Head of caudate nucleus (tissue), 42 donors: ENCODE measurements around the gene FOXF1.

Experiments
- DNase-seq, 42 donors: peaks; one replicate each; pipeline versions ENCODE4 v3.0.0 to v3.0.0-alpha.2; 2020 to 2021; ENCODE audit warnings: mixed read lengths in 7 of 42
- intact Hi-C: fragments of 100-400 bp; cut with DNase I; formaldehyde crosslinking; loops from one replicate; pipeline ENCODE4 v1.15.0; 2022

FOXF1 gene

DNA sequence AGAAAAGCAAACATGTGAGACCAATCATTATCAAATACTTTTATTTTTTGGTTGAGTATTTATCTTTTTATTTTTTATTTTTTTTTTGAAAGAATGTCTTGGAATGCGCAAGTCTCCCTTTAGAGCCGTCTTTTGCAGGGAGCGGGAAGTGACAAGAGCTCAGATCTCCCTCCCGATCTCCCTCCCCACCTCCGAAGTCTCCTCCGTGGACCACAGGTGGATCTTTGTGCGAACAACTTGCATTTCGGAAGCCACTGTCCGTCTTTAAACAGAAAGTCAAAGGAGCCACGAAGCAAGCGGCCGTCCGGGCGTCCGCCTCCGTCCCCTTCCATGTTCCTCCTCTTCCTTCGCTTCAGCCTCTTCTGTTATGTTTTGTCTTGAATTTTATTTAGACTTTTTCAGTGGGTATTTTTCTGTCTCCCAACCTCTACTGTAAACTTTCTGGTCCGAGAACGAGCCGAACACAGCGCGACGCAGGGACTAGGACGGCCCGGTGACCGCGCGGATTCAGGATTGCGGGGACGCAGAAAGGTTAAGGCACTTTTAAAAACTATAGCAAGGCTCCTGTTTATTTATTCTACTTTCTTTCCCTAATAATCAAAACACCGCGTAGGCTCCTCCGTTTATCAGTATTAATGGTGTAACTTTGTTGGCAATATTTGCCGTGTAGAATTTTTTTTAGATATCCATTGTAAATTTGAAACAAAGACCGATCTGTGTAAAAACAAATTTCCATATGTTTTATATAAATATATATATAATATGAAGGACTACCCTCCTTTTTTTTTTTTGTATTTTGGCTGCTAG lies 3.3 kb downstream of the FOXF1 start:
- intact Hi-C loops: no loop called here
- DNase-seq: no peak

DNA sequence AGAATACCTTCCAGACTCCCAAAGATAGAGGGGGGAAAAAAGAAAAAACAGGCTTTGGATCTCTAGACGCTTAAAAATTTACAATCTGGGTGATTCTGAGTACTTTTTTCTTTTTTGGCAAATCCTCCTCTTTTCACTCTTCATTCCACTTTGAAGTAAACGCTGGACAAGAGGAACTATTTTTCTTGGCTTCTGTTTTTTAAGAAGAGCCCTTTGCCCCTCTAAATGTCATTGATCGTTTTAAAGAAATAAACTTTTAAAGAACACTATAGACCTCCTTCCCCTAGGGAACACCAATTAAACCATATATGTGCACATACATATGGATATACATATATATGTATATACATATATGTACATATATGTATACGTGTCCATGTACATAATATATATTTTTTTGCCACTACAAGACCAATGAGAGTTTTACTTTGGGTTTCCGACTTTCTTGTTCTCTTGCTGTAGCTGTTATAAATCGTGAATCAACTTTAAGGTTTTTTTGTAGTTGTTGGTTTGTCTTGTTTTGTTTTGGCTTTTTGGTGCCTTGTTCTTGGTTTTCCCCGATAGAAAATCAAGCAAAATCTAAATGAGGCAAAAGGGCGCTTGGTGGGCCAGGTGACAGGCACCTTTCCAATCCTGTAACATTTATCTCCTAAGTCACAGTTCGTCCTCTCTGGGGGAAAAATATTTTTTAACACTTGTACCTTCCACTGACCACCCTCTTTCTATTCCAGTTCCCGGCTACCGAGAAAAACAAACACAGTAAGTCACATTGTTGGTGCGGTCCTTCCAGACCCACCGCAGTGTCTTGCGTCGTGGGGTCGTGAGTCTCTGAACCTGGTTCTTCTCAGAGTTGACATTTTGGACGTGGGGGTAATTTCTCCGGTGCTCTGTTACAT lies 4.4 kb downstream of the FOXF1 start:
- no peak for DNase-seq
- intact Hi-C loops: loop anchor here (5.0 kb wide), 1 partner anchor 442 kb away; no protein-coding TSS in a partner anchor

DNA sequence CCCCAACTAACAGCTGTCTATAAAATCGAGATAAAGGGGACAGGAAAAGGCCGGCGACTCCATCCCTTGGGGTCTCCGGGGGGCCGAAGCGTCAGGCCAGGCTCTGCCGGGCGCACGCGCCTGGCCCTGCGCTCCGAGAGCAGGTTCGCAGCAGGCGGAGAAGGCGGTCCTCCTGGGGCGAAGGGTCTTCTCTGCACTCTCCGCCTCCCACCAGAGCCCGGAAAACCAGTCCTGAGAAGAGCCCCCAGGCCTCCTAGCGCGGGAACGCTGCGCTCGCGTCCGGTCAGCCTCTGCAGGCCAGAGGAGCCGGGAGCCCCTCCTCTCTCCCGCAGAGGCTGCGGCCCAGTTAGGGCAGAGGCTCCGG lies 5.1 kb downstream of the FOXF1 start:
- intact Hi-C loops: loop anchor here (5.0 kb wide), 1 partner anchor 443 kb away; no protein-coding TSS in a partner anchor
- DNase-seq: no peak

DNA sequence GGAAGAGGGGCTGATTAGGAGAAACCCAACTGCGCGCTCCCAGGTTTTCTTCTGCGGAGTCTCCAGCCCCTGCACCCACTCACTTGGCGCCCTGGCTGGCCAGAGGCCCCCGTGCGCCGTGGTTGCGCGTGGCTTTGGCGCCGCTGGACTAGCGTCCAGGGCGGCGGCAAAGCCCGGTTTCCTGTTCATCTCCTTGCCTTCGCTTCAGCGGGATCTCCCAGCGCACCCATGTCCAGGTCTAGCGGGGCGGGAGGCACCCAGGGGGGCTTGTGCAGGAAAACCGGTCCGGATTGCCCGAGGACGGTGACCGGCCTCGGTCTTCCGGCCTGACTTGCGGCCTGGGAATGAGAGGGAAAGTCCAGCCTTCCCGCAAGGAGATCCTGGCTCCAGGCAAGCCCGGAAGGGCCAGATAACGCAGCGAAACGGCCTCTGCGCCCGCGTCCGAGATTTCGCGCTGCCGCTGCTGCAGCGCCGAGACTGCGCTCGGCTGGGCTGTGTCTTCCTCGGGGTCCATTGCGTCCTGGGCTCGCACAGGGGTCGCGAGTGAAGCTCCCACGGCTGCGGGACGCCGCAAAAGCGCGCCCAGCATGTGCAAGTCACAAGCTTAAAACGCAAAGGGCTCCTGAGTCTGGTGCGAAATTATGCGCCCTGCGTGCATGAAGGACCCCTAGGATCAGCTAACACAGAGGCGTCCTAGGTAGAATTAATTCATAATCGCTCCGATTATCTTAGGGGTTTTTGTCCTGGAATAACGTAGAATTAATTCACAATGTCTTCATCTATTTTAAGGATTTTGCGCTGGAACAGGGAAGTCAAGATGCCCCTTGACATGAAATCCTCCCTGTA lies 5.7 kb downstream of the FOXF1 start:
- intact Hi-C loops: loop anchor here (5.0 kb wide), 1 partner anchor 444 kb away; no protein-coding TSS in a partner anchor
- no peak for DNase-seq

DNA sequence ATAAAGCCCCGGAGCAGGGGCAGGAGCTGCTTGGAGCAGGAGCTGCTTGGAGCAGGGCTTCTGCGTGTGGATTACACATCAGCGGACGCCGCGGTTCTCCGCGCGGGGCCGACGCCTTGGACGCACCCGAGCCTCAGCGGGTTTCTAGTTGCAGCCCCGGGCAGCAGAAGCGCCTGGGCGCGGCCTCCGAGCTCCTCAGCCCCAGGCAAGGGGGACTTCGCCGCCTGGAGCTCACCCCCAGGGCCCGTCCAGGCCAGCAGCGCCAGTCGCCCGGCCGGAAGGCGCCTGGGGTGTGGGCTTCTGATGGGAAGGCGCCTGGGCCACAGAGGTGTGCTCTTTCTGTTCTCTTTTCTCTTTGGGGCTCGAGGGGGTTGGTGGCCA lies 6.3 kb downstream of the FOXF1 start:
- intact Hi-C loops: loop anchor here (5.0 kb wide), 1 partner anchor 444 kb away; no protein-coding TSS in a partner anchor
- DNase-seq: no peak

DNA sequence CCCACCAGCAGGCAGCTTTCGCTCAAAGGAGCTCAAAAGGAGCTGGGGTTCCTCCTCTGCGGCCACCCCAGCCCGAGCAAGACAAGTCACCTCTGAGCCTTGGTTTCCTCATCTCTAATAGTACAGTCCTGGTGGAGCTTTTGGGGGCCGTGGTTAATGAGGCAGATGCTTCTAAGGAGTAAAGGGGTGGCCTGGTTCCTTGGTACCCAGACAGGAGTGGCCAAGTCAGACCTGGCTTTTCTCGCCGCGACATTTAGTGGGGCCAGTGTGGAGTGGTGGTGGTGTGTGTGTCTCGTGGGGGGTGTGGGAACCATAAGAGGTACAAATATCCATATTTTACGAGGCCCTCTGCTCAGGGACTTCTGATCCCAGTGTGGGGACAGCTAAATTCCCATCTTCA lies 6.7 kb downstream of the FOXF1 start:
- no peak for DNase-seq
- intact Hi-C loops: loop anchor here (5.0 kb wide), 1 partner anchor 445 kb away; no protein-coding TSS in a partner anchor

DNA sequence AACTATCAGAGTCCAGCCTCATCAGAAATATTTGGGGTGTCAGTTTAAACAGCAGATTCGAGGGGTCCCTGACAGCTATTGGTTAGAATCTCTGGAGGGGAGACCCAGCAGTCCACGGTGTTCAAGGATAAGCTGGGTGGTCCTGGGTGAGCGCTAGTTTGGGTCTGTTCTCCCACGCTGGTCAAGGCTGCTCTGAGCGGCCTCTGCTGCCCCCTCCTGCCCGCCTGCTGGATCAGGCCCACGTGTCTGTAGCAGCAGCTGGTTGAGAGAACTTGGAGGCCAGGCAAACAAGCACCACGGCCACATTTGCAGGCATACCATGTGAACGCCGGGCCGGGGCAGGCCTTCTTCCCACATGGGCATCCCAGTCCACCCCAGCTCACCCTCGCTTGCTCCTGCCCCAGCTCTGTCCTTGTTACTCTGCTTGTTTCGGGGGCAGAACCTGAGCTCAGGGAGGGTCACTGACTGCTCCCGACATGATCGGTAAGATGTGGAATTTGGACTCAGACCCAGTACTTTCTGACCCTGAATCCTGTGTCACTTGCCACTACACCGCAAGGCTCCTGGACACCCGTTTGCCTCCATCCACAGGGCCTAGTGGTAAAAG lies 7.4 kb downstream of the FOXF1 start:
- peak; percentile 51 to 87 (median 75) for DNase-seq
- intact Hi-C loops: loop anchor here (2.0 to 5.0 kb wide), 2 partner anchors 177 to 445 kb away; no protein-coding TSS in a partner anchor

DNA sequence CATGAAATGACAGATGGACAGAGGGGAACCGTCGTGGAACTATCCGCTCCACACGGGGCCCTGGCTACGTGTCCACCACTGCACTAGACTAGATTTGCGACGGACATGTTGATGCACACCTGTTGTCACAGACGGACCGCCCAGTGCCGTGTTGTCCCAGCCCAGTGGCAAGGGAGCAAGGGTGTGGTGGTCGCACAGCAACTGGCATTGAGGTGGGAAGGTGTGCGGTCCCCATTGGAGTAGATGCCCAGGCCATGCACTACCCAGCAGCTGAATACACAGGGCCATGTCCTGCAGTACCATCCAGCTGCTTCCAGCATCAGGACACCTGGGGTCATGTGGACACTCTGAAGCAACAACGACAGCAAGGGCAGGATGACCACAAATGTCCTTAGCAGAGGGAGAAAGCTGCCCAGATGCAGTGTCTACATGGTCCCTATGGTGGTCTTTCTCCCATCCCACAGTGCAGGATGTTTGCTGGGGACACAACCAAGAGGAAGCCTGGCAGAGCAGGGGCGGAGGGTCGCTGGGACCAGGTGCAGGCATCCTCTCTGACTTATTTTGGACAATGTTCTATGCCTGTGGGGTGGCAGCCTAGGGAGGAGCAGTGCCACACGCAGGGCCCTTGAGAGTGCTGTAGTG lies 8.8 kb downstream of the FOXF1 start:
- no peak for DNase-seq
- intact Hi-C loops: loop anchor here (2.0 to 5.0 kb wide), 2 partner anchors 178 to 447 kb away; no protein-coding TSS in a partner anchor

DNA sequence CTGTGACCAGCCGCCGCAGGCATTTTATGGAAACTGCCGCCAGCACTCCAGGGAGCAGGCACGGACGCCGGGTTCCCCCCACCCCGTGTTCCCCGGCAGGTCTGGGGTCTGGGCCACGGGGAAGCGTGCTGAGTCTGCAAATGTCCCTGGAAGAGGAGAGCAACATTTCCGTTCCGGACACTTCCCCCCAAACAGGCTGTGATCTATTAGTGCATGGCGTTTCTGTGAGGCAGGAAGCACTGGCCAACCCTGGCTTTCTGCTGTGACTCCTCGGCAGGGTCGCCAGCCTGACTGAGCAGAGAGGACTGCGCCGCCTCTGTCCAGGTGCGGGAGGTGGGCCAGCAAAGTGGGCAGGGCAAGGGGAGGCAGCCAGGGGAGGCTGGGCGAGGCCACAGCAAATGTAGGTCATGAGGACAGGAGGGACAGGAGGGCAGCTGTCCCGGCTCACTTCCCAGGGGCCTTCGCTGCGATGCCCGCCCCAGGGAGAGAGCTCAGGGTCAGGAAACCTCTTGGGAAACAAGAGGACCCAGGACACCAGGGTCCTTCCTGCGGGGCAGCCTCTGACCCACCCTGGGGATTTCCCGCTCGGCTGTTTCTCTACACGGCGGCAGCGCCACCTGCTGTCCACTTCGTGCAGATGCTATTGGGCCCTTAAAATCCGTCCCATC lies 9.5 kb downstream of the FOXF1 start:
- peak in 40 of 42 donors; percentile 33 to 85 (median 62) for DNase-seq
- intact Hi-C loops: loop anchor here (2.0 to 10.0 kb wide), 3 partner anchors 179 to 705 kb away; no protein-coding TSS in a partner anchor

DNA sequence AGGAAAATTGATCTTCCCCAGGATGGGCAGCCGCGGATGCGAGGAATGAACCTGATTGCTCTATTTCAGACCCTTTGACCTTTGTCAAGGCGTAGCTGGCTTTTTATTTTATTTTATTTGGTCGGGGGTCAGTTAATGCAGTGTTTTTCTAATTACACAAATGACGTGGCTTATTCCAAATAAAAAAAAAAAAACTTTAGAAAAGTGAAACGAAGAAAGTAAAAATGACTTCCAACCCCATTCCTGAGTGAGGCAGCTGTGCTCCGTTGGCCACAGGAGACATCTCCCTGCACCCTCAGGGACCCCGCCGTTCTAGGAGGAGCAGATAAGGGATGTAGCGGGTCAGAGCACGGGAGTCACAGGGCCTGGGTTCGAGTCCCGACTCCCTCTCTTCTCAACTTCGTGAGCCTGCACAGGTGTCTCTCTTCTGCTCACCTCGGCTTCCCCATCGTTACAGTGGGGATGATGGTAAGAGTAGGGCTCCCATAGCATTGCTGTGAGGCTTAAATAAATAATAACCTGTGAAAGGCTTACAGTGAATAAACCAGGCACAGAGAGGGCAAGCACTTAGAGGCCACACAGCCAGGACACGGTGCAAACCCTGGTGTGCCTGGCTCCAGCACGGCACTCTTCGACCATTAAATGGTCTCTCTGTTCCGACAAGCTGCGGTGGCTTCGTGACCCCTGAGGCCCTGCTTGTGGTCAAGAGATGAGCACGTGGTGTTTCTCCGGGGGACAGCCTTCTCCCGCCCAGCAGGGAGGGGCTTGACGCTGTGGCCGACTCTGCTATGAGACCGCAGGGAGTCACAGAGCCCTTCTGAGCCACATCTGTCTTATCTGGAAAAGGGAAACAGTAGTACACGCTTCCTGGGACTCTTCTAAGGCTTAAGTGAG lies 10.2 kb downstream of the FOXF1 start:
- DNase-seq: no peak
- intact Hi-C loops: loop anchor here (10.0 kb wide), 1 partner anchor 706 kb away; no protein-coding TSS in a partner anchor

DNA sequence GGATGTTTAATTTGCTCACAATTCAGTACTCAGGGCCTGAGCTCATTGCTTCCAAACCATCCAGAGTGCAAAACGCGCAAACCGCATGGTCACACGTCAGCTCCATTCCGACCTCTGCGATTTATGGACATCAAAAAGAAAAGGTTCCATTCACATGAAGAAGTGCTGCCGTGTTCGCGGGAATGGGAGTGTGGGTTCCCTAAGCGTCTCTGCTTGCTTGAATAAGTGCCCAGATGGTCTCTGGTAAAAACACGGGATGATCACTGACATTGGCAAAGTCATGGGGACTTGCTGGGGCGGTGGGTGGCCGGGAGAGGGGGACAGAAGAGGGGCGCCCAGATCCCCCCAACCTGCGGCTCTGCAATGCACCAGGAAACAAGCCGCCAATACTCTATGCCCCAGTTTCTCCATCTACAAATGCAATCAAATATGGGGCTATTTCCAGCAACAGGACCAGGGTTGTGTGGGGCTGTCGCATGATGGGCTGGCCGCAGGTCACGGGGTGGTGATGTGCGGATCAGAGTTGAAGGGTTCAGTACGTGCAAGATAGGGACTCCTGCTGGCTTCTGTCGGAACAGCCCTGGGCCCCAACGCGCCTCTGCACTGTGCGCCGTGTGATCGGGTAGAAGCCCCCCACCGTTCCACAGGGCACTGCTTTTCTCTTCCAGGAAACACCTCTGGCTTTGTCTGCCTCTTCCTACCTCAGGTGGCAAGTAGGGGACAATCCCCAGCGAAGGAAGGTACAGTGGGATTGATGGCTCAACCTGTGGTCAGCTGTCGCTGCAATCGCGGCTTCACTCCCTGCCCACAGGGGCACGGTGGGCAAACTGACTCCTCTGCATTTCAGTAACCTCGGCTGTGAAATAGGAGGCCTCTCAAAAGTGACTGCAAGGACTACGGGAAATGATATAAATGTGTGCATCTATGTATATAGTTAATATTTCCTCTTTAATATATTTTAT lies 11.2 kb downstream of the FOXF1 start:
- intact Hi-C loops: loop anchor here (10.0 kb wide), 1 partner anchor 707 kb away; no protein-coding TSS in a partner anchor

DNA sequence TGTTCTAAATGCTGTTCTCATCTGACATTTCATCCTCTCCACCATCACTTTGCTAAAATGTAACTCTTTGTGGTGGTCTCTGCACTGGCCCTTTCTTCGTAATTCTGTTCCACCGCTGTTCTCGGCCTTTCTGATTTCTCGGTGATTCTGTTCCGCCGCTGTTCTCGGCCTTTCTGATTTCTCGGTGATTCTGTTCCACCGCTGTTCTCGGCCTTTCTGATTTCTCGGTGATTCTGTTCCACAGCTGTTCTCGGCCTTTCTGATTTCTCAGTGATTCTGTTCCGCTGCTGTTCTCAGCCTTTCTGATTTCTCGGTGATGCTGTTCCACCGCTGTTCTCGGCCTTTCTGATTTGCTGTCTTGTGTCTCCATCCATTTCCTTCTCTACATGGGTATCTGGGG lies 12.3 kb downstream of the FOXF1 start:
- intact Hi-C loops: loop anchor here (10.0 kb wide), 1 partner anchor 708 kb away; no protein-coding TSS in a partner anchor
- no peak for DNase-seq

More for the DNA sequence above, 11.2 kb downstream of the FOXF1 start:
- DNase-seq: no peak

DNA sequence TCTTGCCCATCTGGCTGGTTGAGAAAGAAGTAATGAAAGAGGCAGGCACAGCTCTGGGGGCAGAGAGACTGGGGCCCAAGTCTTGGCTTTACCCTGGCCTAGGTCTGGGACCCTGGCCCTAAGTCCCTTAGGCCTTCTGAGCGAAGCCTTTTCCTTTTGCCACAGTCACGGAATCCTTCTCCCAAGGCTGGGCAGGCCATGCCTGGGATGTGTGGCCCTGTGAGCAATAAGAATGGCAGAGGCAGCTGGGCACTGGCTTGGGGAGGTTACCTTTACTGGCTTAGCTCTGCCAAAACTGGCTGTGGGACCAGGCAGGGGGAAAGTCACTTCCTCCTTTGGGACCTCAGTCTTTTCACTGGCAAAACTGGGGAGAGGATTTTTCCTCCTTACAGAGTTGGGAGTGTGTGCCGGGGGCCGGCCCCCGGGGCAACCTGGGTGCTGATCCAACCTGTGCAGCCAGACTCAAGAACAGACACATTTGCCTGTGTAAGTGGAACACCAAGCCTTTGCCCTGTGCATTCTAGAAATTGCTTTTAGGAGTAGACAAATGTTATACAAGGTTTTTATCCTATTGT lies 12.9 kb downstream of the FOXF1 start:
- intact Hi-C loops: loop anchor here (10.0 kb wide), 1 partner anchor 708 kb away; no protein-coding TSS in a partner anchor
- no peak for DNase-seq

DNA sequence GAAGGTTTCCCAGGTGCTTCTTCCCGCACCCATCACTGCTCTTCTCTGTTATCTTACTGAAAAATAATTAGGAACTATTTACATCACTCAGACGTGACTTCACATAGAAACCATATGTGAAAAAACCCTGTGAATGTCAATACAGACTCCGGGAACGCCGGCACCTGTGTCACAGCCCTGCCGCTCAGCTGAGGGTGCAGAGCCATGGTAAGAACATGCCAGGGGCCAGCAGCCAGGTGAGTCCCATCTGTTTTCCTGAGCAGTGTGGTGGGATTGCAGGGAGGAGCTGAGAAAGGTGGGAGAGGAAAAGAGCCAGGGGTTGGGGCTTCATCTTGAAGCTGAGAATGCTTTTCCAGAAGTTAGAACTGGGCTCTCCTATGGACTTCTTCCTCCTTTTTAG lies 13.7 kb downstream of the FOXF1 start:
- intact Hi-C loops: loop anchor here (10.0 kb wide), 1 partner anchor 709 kb away; no protein-coding TSS in a partner anchor
- no peak for DNase-seq
